ENCODE results near the gene EPS8L3. TPM values are rescaled to one million over a fixed set of nuclear protein-coding genes. Genes with fewer than 3 reads are reported as not detected.
A peak's percentile ranks its signal among the peaks of the same experiment; 100 is the strongest.

Gene EPS8L3
- total RNA-seq, 1 donor from 2014 or later: 459 TPM

- DNase-seq (ENCODE audit: low spot score): peak; percentile 73
Measured at GRCh38 chr1:109739738-109740614, 23.7 kb downstream of the EPS8L3 start.

DNA sequence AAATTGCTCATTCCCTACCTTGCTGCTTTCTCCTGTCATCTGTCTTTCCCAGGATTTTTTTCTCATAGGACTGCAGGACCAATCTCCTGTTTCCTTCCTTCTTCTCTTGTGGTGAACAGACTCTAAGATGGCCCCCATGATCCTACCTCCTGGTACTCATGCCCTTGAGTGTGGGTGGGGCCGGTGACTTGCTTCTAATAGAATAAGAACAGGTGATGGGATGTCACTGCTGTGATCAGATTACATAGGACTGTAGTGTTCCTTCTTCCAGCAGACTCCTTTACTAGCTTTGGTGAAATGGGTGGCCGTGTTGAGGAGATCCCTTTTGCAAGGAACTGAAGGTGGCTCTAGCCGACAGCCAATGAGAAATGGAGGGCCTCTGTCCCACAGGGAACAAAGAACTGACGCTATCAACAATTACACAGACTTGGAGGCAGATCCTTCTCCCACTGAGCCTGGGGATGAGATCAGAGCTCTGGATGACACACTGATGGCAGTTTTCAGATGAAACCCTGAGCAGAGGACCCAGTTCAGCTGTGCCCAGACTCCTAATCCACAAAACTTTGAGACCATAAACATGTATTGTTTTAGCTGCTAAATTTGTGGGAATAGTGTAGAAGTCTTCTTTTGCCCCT lies 30.4 kb downstream of the EPS8L3 start:
- no peak for DNase-seq (ENCODE audit: low spot score)

DNA sequence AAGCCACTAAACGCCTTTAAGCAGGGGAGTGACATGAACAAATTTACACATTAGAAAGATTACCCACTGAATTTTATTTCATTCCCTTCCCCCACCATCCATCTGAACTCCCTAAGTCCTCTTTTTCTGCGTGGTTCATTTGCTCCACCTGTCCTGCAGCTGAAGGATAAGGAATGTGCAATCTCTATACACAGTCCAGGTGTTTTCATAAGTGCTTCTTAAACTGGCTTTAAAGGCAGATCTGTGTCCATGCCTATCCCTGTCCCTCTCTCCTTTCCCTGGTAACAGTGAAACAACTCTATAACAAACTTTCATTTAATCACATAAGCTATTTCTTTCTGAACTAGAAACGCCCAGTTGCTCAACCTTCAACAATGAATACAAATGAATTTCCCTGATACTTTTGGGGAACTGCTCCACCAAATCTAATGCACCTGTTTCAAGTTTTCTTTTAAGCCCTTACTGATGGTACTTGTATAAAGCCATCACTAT lies 31.3 kb downstream of the EPS8L3 start:
- no peak for DNase-seq (ENCODE audit: low spot score)

DNA sequence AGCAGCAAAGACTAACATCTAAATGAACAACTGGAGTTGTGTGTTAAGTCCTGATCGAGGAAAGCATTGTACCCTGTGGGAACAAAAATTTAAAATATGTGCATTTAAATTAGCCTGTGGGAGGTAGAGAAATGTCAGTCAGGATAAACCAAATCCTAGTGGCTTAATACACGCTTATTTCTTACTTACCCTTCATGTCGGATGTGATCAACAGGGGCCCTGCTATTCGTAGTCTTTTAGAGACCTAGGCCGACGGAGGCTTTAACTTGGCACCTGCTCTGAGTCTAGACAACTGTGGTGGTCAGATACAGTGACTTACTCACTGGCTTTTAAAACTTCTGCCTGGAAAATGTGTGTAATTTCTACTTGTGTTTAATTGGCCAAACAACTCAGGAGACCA lies 33.1 kb downstream of the EPS8L3 start:
- DNase-seq (ENCODE audit: low spot score): no peak

GRCh38 chr1:109728870-109729269 lies 34.9 kb downstream of the EPS8L3 start:
- no peak for DNase-seq (ENCODE audit: low spot score)

DNA sequence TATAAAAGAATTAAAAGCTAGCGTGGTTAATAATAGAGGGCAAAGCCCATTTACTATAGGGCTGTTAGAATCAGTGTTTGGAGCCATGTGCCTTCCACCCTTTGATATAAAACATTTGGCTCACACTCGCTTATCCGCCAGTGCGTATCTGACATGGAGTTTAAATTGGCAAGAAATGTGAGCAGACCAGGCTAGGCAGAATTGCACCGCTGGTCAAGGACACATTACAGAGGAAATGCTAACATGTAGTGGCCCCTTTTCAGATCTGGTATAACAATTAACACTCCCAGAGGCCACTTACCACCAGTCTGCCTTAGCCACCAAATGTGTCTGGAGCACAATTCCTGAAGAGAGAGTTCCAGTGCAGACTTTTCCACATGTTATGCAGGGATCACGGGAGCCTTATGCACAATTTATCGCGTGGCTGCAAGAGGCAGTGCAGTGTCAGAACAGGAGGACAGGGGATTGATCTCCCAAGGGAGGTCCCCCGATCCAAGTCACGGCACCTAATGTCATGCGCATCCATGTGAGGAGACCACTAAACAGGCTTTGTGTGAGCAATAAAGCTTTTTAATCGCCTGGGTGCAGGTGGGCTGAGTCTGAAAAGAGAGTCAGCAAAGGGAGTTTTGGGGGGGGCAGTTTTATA lies 36.9 kb downstream of the EPS8L3 start:
- DNase-seq (ENCODE audit: low spot score): no peak

DNA sequence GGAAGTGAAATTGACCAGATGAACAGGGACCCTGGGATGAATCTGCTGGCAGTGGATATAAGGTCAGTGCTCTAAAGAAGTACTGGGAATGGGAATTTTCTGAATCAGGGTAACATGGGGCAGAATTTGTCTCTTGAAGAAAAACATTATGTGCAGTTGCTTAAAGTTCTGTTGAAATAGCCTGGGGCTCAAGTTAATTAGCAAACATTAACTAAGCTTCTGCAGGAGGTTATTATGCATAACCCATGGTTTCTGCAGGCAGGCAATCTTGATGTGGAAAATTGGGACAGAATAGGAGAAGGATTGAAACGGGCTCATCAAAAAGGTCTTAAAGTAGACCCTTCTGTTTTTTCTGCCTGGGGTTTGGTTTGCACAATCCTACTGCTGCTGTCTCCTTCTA lies 37.7 kb downstream of the EPS8L3 start:
- DNase-seq (ENCODE audit: low spot score): no peak

- no peak for DNase-seq (ENCODE audit: low spot score)
Measured at GRCh38 chr1:109725510-109725909, 38.2 kb downstream of the EPS8L3 start.

GRCh38 chr1:109724933-109725332 lies 38.8 kb downstream of the EPS8L3 start:
- no peak for DNase-seq (ENCODE audit: low spot score)

GRCh38 chr1:109722908-109723691 lies 40.6 kb downstream of the EPS8L3 start:
- peak; percentile 21 for DNase-seq (ENCODE audit: low spot score)

- DNase-seq (ENCODE audit: low spot score): no peak
Measured at GRCh38 chr1:109721971-109722370, 41.8 kb downstream of the EPS8L3 start.

- no peak for DNase-seq (ENCODE audit: low spot score)
Measured at GRCh38 chr1:109721042-109721441, 42.7 kb downstream of the EPS8L3 start.

DNA sequence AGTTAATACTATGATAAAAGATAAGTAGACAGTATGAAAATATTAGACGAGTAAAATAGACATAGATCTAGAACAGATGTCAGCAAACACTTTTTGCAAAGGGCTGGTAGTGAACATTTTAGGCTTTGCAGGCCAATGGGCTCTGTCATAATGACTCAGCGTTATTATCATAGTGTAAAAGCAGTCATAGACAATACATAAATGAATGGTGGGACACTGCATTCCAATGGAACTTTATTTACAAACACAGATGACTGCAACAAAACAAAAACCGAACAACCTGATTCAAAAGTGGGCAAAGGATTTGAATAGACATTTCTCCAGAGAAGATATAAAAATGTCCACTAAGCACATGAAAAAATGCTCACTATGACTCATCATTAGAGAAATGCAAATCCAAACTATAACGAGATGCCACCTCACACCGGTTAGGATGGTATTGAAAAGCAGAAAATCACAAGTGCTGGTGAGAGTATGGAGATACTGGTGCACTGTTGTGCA lies 44.3 kb downstream of the EPS8L3 start:
- DNase-seq (ENCODE audit: low spot score): no peak

GRCh38 chr1:109718495-109718894 lies 45.2 kb downstream of the EPS8L3 start:
- peak; percentile 38 for DNase-seq (ENCODE audit: low spot score)

DNA sequence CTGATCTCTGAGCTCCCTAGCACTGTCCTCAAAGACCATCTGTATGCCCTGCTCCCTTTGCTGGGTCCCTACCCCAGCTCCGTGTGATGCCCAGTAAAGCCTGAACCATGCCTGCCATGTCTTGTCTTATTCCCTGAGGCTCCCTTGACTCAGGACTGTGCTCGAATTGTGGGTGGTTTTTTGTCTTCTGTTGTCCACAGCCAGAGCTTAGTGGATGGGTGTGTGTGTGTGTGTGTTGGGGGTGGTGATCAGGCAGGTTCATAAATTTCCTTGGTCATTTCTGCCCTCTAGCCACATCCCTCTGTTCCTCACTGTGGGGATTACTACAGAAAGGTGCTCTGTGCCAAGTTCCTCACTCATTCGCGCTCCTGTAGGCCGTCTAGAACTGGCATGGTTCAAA lies 46.0 kb downstream of the EPS8L3 start:
- no peak for DNase-seq (ENCODE audit: low spot score)

GRCh38 chr1:109716570-109717090 lies 47.1 kb downstream of the EPS8L3 start:
- no peak for DNase-seq (ENCODE audit: low spot score)

DNA sequence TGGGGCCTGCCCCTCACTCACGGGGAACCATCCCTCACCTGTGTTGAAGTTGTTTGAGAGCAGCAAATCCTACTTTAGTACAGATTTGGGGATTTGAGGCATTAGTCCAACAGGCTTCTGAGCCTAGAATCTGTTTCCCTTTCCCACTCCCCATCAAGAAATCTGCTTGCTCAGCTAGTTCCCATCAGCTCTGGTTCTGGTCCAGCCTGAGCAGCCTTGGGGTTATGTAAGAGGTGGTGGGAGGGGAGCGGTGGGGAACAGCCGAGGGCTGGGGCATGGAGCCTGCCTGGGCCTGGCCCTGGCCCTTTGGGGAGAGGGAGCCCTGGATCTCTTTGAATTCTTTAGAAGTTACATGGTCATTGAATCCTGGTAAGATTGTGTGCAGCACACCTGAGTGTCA lies 47.6 kb downstream of the EPS8L3 start:
- no peak for DNase-seq (ENCODE audit: low spot score)

DNA sequence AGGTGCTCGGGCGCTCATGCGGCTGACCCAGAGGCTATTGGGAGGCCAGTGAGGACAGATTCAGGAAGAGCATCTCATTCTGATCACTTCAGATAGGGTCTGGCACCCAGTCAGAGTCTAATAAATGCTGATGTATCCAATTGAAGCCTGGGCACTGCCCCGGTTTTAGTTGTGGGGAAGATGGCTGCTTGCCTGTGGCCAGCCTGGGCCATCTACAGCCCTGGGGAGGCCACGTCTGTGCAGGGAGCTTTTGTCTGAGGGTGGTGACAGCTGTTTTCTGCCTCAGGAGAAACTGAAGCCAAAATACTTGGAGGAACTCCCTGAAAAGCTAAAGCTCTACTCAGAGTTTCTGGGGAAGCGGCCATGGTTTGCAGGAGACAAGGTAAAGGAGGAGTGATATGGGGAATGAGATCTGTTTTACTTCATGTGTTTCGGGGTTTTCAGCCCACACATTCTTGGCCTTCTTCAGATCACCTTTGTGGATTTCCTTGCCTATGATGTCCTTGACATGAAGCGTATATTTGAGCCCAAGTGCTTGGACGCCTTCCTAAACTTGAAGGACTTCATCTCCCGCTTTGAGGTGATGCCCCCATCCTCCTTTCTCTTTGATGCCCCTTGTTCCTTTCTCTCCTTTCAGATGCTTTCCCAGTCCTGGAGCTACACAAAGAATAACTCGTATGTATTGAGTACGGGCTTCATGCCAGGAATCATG lies 48.9 kb downstream of the EPS8L3 start:
- no peak for DNase-seq (ENCODE audit: low spot score)

GRCh38 chr1:109713636-109714035 lies 50.1 kb downstream of the EPS8L3 start:
- no peak for DNase-seq (ENCODE audit: low spot score)

DNA sequence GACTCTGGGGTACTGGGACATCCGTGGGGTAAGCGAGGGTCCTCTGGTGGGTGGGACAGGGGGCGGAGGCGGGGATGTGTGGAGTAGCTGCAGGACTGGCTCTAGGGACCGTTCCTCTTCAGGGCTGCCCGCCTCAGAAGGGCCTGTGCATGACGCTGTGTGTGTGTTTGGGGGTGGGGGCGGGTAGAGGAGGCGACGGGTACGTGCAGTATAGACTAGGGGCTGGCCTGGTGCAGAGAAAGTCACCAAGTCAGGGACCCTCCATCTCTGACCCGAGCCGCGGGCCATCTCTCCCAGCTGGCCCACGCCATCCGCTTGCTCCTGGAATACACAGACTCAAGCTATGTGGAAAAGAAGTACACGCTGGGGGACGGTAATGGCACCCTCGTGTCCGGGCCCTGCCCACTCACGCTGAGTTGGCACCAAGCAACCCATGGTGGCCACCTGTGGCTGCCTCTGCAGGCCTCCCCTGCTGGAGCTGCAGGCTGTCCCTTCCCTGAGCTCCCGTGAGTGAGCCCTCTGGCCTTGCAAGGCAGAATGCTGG lies 51.3 kb downstream of the EPS8L3 start:
- no peak for DNase-seq (ENCODE audit: low spot score)
